Transverse colon (tissue), 4 donors: Measurements from ENCODE around the gene APOB. TPM values are rescaled to one million over a fixed set of nuclear protein-coding genes. Genes with fewer than 3 reads are reported as not detected.

ENCODE experiments used
- DNase-seq: peaks from one replicate; pipeline ENCODE4 v3.0.0-alpha.2; 2019
- H3K27ac ChIP-seq, 4 donors: fragments of 200-600 bp; sonication (generic); 2 replicates each; pipeline ENCODE4 v1.5.1; 2016 to 2018; ENCODE audit warnings: inconsistent platforms in 4 of 4
- H3K27me3 ChIP-seq: fragments of 200-600 bp; sonication (generic); 2 replicates; pipeline ENCODE4 v1.5.1; 2017; ENCODE audit warnings: inconsistent platforms
- H3K36me3 ChIP-seq, 4 donors: fragments of 200-600 bp; sonication (generic); 2 replicates each; pipeline ENCODE4 v1.5.1; 2017 to 2019; ENCODE audit warnings: inconsistent platforms in 4 of 4
- H3K4me1 ChIP-seq, 4 donors: fragments of 200-600 bp; sonication (generic); 2 replicates each; pipeline ENCODE4 v1.5.1; 2017 to 2020; ENCODE audit warnings: inconsistent platforms in 4 of 4
- H3K4me3 ChIP-seq, 4 donors: fragments of 200-600 bp; sonication (generic); 1 replicate in 1 of 4; 2 replicates in 3 of 4; pipeline versions ENCODE4 v1.5.1 to v1.6.1; 2017 to 2019; ENCODE audit warnings: inconsistent platforms in 4 of 4
- H3K9me3 ChIP-seq, 2 donors: fragments of 200-600 bp; sonication (generic); 2 replicates each; pipeline ENCODE4 v1.5.1; 2017 to 2019; ENCODE audit warnings: inconsistent platforms in 2 of 2
- CTCF ChIP-seq, 5 experiments: fragments of 200-600 bp in 3 of 5; fragments of 450-650 bp in 2 of 5; sonication (generic) in 3 of 5; IDR thresholded peaks; 1 replicate in 2 of 5; 2 replicates in 3 of 5; pipeline ENCODE4 v1.5.1; 2016 to 2017; ENCODE audit warnings: antibody characterized with exemption in 5 of 5, inconsistent platforms in 3 of 5, mild to moderate bottlenecking in 2 of 5, moderate library complexity in 1 of 5
- EP300 ChIP-seq: sonication (generic); formaldehyde crosslinking; IDR thresholded peaks from one replicate; pipeline ENCODE4 v1.6.1; 2017; ENCODE audit warnings: antibody characterized with exemption, low read depth
- POLR2A ChIP-seq: fragments of 450-650 bp; IDR thresholded peaks from one replicate; pipeline ENCODE4 v1.6.1; 2016; ENCODE audit warnings: antibody characterized with exemption, mild to moderate bottlenecking, moderate library complexity
- POLR2AphosphoS5 ChIP-seq, 3 donors: sonication (generic); formaldehyde crosslinking; IDR thresholded peaks; one replicate each; pipeline ENCODE4 v1.6.1; 2016; ENCODE audit warnings: antibody characterized with exemption in 3 of 3
- WGBS, 2 donors: methylation state at CpG; one replicate each; pipeline ENCODE4 v1.1.5; 2018; ENCODE audit warnings: low coverage in 1 of 2; 5-methylcytosine and 5-hydroxymethylcytosine counted together
- in situ Hi-C, 4 donors: fragments of 200-750 bp; cut with MboI; loops; one replicate each; pipeline versions ENCODE4 v1.15.0 to v1.15.1; 2017; ENCODE audit warnings: low sequenced_read_pairs in 3 of 4, low pct_ligation_motif_present in 1 of 4, low pct_unique_long_range_greater_than_20kb in 1 of 4
- intact Hi-C: fragments of 100-400 bp; cut with DNase I; formaldehyde crosslinking; loops from one replicate; pipeline ENCODE4 v1.15.1; 2023; ENCODE audit warnings: low total_unique reads
- total RNA-seq, 4 donors: library from RNA; depleted of rRNA; stranded (reverse); fragments of >200 nt; gene quantifications; one replicate each; pipeline ENCODE4 v1.1.0, GENCODE V29; 2016

APOB gene
- total RNA-seq, 4 donors from 2014 or later, result 0.55 to 0.95 (median 0.67) TPM

DNA sequence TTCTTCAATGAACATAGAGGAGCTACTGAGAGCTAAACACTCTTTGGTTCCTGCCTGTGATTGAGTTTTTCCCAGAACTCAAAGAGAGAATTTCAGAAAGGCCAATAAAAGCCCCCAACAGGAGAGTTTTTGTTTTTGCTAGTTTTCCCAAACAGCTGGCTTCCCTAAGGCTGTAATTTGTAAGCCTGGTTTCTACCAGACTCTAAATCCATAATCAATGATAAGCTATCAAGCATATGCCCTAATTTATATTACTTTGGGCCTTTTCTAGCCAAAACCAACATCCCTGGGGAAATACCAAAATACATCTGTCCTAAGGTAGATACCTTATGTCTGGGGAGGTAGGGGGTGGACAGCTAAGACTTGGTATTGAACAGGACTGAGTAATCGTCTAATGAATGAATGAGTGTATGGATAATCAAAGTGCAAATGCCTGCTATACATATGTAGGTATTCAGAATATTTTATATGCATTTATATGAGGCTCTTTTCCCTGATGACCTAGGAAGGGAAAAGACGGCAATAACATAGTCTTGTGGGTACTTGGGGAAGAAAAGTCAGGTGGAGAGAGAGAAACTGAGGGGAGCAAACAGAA is 26.0 kb upstream of the APOB start:
- Histone ChIP-seq H3K27me3 (no peaks in the 10 kb centered on the region), H3K36me3 (no peaks in the 10 kb centered on the region), H3K9me3 (no peaks in the 10 kb centered on the region), H3K4me1 (no peaks in the 10 kb centered on the region), H3K4me3 (no peak overlapping the region), H3K27ac (no peak overlapping the region)
- no peak for TF ChIP-seq POLR2A
- no peak for TF ChIP-seq CTCF (IDR thresholded peaks at IDR 0.05)
- TF ChIP-seq EP300, result no peak
- no peak for TF ChIP-seq POLR2AphosphoS5 (IDR thresholded peaks at IDR 0.05)
- in situ Hi-C loops, result no loop called here
- no peak for DNase-seq
- intact Hi-C loops, result no loop called here
- whole genome bisulfite sequencing, 2 donors, result 33 to 55% methylated on average over 2 of the region's 2 CpGs

DNA sequence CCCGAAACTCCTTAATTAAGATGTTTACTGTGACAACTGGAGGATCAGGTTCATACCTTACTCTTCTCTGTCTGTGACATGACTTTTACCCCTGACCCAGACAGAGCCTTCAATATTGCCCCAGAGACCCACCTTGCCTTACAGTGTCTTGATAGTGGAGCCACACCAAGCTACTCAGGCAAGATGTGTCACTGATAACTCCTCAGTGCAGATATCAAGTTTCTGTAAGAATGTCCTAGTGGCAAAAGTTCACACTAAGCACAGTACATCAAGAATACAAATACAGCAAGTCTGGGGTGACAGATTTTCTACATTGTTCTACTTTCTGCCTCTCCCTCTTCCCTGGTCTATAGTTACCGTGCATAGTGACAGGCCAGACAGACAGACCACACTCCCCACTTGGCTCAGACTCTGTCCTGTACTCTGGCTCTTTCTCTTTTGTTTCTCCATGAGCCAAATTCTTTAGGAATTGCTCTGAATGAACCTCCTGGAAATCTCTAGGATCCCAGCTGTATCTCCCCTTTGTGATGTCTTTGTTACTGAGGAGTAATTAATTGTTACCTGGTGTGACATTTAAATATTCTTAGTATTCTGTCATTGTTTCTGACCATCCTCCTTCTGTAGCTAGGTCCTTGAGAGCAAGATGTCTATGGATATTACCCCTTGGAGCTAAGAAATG is 24.1 kb upstream of the APOB start:
- TF ChIP-seq POLR2A (no peak), POLR2AphosphoS5 (IDR thresholded peaks at IDR 0.05) (no peak), EP300 (no peak), CTCF (IDR thresholded peaks at IDR 0.05) (no peak)
- in situ Hi-C loops, result no loop called here
- no peaks in the 10 kb centered on the region for H3K36me3 ChIP-seq
- no peaks in the 10 kb centered on the region for H3K4me1 ChIP-seq
- H3K27me3 ChIP-seq, result no peaks in the 10 kb centered on the region
- H3K9me3 ChIP-seq, result no peaks in the 10 kb centered on the region
- intact Hi-C loops, result no loop called here
- H3K27ac ChIP-seq, result no peak overlapping the region
- DNase-seq, result no peak
- H3K4me3 ChIP-seq, result no peak overlapping the region
- WGBS, 2 donors, result 73 to 78% methylated on average over 1 to 2 of the region's 2 CpGs

GRCh38 chr2:21067125-21067524 is 23.3 kb upstream of the APOB start:
- H3K27ac ChIP-seq, result no peak overlapping the region
- no peaks in the 10 kb centered on the region for H3K36me3 ChIP-seq
- 41 to 52% methylated on average over 4 to 5 of the region's 5 CpGs for WGBS, 2 donors
- no peak for DNase-seq
- intact Hi-C loops (no loop called here), in situ Hi-C loops (no loop called here)
- no peak overlapping the region for H3K4me3 ChIP-seq
- H3K4me1 ChIP-seq, result no peaks in the 10 kb centered on the region
- TF ChIP-seq CTCF (IDR thresholded peaks at IDR 0.05), result no peak
- no peak for TF ChIP-seq POLR2AphosphoS5 (IDR thresholded peaks at IDR 0.05)
- no peak for TF ChIP-seq POLR2A
- no peaks in the 10 kb centered on the region for H3K9me3 ChIP-seq
- H3K27me3 ChIP-seq, result no peaks in the 10 kb centered on the region

DNA sequence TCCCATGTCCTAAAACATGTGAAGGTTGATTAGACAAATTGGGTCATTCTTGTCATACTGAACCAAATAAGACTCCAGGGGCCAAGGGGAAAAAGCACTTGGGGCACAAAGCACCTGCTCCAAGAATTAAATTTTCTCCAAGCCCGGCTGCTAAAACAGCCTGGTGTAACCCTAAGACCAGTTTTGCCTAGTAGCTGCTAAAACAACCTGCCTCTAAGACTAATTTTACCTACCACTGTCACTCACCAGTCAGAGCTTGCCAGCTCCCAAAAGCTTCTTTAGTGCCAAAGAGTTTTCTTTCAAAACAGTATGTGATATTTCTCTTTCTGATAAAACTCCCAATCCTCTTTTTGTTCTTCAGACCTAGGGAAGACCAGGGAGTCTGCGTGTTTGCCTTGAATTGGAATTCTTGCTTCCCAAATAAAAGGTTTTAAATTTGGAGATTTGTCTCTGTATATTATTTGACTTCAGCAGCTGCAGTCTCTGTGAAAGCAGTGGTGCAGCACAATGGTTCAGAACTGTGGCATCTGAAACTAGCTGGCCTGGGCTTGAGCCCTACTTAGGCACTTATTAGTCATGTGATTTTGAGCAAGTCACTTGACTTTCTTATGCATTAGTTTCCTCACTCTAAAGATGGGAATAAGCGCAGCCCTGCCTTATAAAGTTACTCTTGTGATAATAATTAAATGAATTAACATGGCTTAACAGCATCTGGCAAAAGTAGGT is 16.2 kb upstream of the APOB start:
- intact Hi-C loops, result no loop called here
- TF ChIP-seq CTCF (IDR thresholded peaks at IDR 0.05) (no peak), POLR2AphosphoS5 (IDR thresholded peaks at IDR 0.05) (no peak), EP300 (no peak), POLR2A (no peak)
- Histone ChIP-seq H3K36me3 (no peaks in the 10 kb centered on the region), H3K4me1 (no peaks in the 10 kb centered on the region), H3K9me3 (no peaks in the 10 kb centered on the region), H3K4me3 (no peak overlapping the region), H3K27ac (no peak overlapping the region), H3K27me3 (no peaks in the 10 kb centered on the region)
- no peak for DNase-seq
- in situ Hi-C loops, result no loop called here
- 74 to 89% methylated on average over 2 to 3 of the region's 3 CpGs for WGBS, 2 donors
